Measurements from ENCODE around the gene TMPRSS4. TPM values are rescaled to one million over a fixed set of nuclear protein-coding genes. Genes with fewer than 3 reads are reported as not detected.

TMPRSS4 gene
- total RNA-seq, 2 donors from 2014 or later = 255 to 318 TPM

GRCh38 chr11:118161786-118162185 lies 84.9 kb downstream of the TMPRSS4 start:
- DNase-seq (no peak), ATAC-seq (no peak)
- intact Hi-C loops (cut with DNase I, micrococcal nuclease) = no loop called here

GRCh38 chr11:118162846-118163245 lies 86.0 kb downstream of the TMPRSS4 start:
- DNase-seq = no peak
- intact Hi-C loops (cut with DNase I, micrococcal nuclease) = no loop called here
- no peak for ATAC-seq

DNA sequence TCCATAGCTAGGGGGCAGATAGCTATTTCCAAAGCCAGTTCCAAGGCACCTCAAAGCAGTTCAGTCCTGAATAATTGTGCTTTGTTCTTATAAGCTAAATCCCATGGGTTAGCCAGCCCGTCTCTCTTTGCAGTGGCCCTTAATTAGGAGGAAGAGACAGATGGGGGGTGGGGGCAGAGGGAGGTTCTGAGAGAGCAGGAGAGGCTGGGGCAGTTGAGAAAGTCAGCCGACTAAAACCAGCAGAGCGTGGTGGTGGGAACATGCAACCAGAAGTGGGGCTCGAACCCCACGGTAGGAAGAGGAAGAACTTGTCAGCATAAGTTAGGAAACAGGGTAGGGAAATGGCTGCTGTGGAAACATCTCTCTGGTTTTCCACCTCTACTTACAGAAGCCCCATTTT lies 86.6 kb downstream of the TMPRSS4 start:
- no peak for ATAC-seq
- no peak for DNase-seq
- intact Hi-C loops (cut with DNase I, micrococcal nuclease) = no loop called here

- DNase-seq = no peak
- no peak for ATAC-seq
- intact Hi-C loops (cut with DNase I, micrococcal nuclease) = no loop called here
Observed at GRCh38 chr11:118164885-118165284, 88.0 kb downstream of the TMPRSS4 start.

DNA sequence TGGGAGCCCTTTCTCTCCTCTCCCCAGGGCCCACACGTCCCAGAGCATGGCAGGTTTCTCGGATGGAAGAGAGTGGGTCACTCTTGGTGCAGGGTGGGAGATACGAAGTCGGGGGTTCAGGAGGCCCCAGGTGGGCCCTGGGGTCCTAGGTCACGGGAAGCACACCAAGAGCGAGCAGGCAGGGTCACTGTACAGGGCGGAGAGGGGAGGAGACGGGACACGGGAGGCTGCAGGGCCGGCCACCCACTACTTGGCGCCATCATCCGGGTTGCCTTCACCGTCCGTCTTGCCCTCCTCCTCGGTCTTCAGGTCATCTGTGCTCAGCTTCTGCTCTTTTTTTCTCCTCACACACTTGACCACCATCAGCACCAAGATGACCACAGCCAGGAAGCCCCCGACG lies 89.8 kb downstream of the TMPRSS4 start:
- ATAC-seq = no peak
- intact Hi-C loops (cut with DNase I, micrococcal nuclease) = no loop called here
- DNase-seq = no peak

DNA sequence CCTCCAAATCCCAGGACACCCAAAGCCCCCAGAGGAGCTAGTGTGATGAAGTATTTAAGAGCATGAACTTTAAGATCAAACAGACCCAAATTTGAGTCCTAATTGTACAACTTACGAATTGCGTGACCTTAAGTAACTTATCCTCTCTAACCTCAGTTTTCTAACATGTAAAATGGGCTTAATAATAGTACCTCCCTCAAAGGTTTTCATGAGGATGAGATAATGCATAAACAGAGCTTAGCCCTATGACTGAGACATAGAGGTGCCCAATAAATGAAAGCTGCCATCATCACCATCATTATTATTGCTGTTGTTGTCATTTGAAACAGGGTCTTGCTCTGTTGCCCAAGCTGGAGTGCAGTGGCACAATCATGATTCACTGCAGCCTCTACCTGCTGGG lies 90.4 kb downstream of the TMPRSS4 start:
- intact Hi-C loops (cut with DNase I, micrococcal nuclease) = no loop called here
- ATAC-seq = no peak
- DNase-seq = no peak

GRCh38 chr11:118167906-118168305 lies 91.0 kb downstream of the TMPRSS4 start:
- DNase-seq (no peak), ATAC-seq (no peak)
- intact Hi-C loops (cut with DNase I, micrococcal nuclease) = no loop called here

- DNase-seq (no peak), ATAC-seq (no peak)
- intact Hi-C loops (cut with DNase I, micrococcal nuclease) = no loop called here
Observed at GRCh38 chr11:118168316-118168715, 91.4 kb downstream of the TMPRSS4 start.

GRCh38 chr11:118168751-118169150 lies 91.9 kb downstream of the TMPRSS4 start:
- no peak for ATAC-seq
- intact Hi-C loops (cut with DNase I, micrococcal nuclease) = no loop called here
- DNase-seq = no peak

- no peak for DNase-seq
- intact Hi-C loops (cut with DNase I, micrococcal nuclease) = no loop called here
Observed at GRCh38 chr11:118169300-118170140, 92.6 kb downstream of the TMPRSS4 start.

DNA sequence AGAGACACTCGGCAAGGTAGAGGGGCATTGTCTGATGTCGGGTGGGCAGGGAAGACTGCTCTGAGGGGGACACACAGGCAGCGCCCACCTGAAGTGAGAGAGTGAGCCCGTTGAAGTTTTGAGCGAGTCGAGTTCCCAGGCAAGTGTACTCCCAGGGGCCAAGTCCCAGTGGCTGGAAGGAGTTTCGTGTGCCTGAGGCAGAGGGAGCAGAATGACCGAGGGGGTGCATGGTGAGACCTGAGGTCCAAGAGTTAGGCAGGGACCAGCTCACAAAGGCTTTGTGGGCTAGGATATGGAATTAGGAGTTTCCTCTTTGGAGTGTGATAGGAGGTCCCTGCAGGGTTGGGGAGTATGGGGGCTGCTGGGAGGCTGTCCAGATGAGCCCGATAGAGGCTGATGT lies 93.4 kb downstream of the TMPRSS4 start:
- DNase-seq = no peak
- intact Hi-C loops (cut with DNase I, micrococcal nuclease) = no loop called here
- no peak for ATAC-seq

More at GRCh38 chr11:118169300-118170140, 92.6 kb downstream of the TMPRSS4 start:
- ATAC-seq = no peak

GRCh38 chr11:118170882-118171268 lies 94.0 kb downstream of the TMPRSS4 start:
- intact Hi-C loops (cut with DNase I, micrococcal nuclease) = no loop called here

More at GRCh38 chr11:118170882-118171268, 94.0 kb downstream of the TMPRSS4 start:
- DNase-seq = no peak
- ATAC-seq = peak; percentile 27

Other genes starting within 250 kb of the TMPRSS4 start
- 10 to 100 TPM in 1 of 2 donors, 1 to 10 TPM in 1; 4.4 to 37.2 TPM for gene FXYD6, start 200.4 kb upstream of the TMPRSS4 start, total RNA-seq
- under 1 TPM; 0.46 to 0.87 TPM for gene TMPRSS13, start 147.7 kb upstream of the TMPRSS4 start, total RNA-seq
- gene IL10RA, start 90.7 kb upstream of the TMPRSS4 start, total RNA-seq = 10 to 100 TPM in 1 of 2 donors, 1 to 10 TPM in 1; 4.4 to 19.0 TPM
- gene SMIM35, start 9.9 kb downstream of the TMPRSS4 start, total RNA-seq = under 1 TPM in 1 of 2 donors, not detected in 1; 0.08 TPM
- gene SCN4B, start 75.7 kb downstream of the TMPRSS4 start, total RNA-seq = 1 to 10 TPM in 1 of 2 donors, under 1 TPM in 1; 0.67 to 1.6 TPM
- gene SCN2B, start 99.6 kb downstream of the TMPRSS4 start, total RNA-seq = under 1 TPM; 0.06 to 0.47 TPM
- gene JAML, start 147.9 kb downstream of the TMPRSS4 start, total RNA-seq = 1 to 10 TPM; 4.9 to 6.7 TPM
- gene MPZL3, start 175.3 kb downstream of the TMPRSS4 start, total RNA-seq = 10 to 100 TPM in 1 of 2 donors, 1 to 10 TPM in 1; 6.3 to 12.8 TPM
- gene MPZL2, start 187.2 kb downstream of the TMPRSS4 start, total RNA-seq = 10 to 100 TPM; 62.1 to 84.7 TPM
- gene CD3E, start 227.7 kb downstream of the TMPRSS4 start, total RNA-seq = 1 to 10 TPM; 3.4 to 6.7 TPM

Data from left colon (tissue), 2 donors.